ENCODE data around the gene C11orf97. TPM values are rescaled to one million over a fixed set of nuclear protein-coding genes. Genes with fewer than 3 reads are reported as not detected.

Gene C11orf97
- total and polyA plus RNA-seq, 2 of the 8 experiments (the other 6 are each of a cell fraction or from before 2014, with no cell fraction given) = not detected

- H3K4me3 ChIP-seq (ENCODE audit: extremely low read depth in 1 of 4, insufficient read depth in 2 of 4, low read depth in 3 of 4, low read length in 4 of 4) = no peak overlapping the region
- H4K5ac ChIP-seq (ENCODE audit: insufficient read length, low read depth, low read length) = no peak overlapping the region
- H2BK20ac ChIP-seq (ENCODE audit: low read length) = no peak overlapping the region
- no peaks in the 10 kb centered on the region for H3K36me3 ChIP-seq (ENCODE audit: control insufficient read depth in 2 of 4, insufficient read depth in 4 of 4, low read length in 3 of 4)
- H4K20me1 ChIP-seq (replicated peaks in 1 of 2; ENCODE audit: control insufficient read depth in 1 of 2, insufficient read depth in 2 of 2, low read length in 2 of 2) = no peaks in the 10 kb centered on the region
- no peak overlapping the region for H3K18ac ChIP-seq (ENCODE audit: extremely low read depth, low read length)
- H3K27ac ChIP-seq (ENCODE audit: low read depth, low read length) = no peak overlapping the region
- FAIRE-seq (peak; percentile 96), DNase-seq (ENCODE audit: low read depth in 1 of 2, low spot score in 2 of 2) (no peak)
- no peak overlapping the region for H2AK5ac ChIP-seq (ENCODE audit: low read depth, low read length)
- H3K23me2 ChIP-seq (ENCODE audit: low read depth, low read length) = no peaks in the 10 kb centered on the region
- H4K8ac ChIP-seq (ENCODE audit: extremely low read depth, insufficient read depth, low read length) = no peak overlapping the region
- no peak overlapping the region for H2BK12ac ChIP-seq (ENCODE audit: low read depth, low read length)
- H2BK120ac ChIP-seq (replicated peaks; ENCODE audit: low read depth, low read length) = no peak overlapping the region
- no peak overlapping the region for H2BK15ac ChIP-seq (ENCODE audit: low read length)
- no peak overlapping the region for H3K14ac ChIP-seq (ENCODE audit: insufficient read length)
- no peaks in the 10 kb centered on the region for H3K27me3 ChIP-seq (replicated peaks in 1 of 4; ENCODE audit: control insufficient read depth in 3 of 4, extremely low read depth in 1 of 4, insufficient read depth in 3 of 4, low read length in 3 of 4)
- H3K79me2 ChIP-seq (ENCODE audit: control insufficient read depth in 1 of 2, insufficient read depth in 2 of 2, low read length in 2 of 2) = no peaks in the 10 kb centered on the region
- H3K9me3 ChIP-seq (ENCODE audit: insufficient read depth in 2 of 2, low read depth in 1 of 2, low read length in 1 of 2) = no peaks in the 10 kb centered on the region
- no peak overlapping the region for H3K56ac ChIP-seq (replicated peaks; ENCODE audit: insufficient read length, low read depth, low read length)
- 70% methylated on average over 4 of the region's 5 CpGs; no CpG with 5 or more reads in 1 of the 2 experiments for WGBS, 2 experiments (ENCODE audit: extremely low coverage in 1 of 2, insufficient coverage in 1 of 2, insufficient read length in 1 of 2, insufficient replicate concordance in 2 of 2, low coverage in 1 of 2, low lambda C conversion rate in 2 of 2, missing lambda C conversion rate in 1 of 2)
- no peak overlapping the region for H3K4ac ChIP-seq (replicated peaks; ENCODE audit: insufficient read length, low read depth, low read length)
- no peak overlapping the region for H3K4me2 ChIP-seq (ENCODE audit: insufficient read depth in 1 of 2, low read depth in 2 of 2, low read length in 2 of 2)
- H2AFZ ChIP-seq (ENCODE audit: low read length) = 0 out of 2 replicates have a peak overlapping the region, but pooled peaks have one; percentile 19
- POLR2A ChIA-PET (ENCODE audit: partially characterized antibody) = interaction anchor here (0.8 to 1.0 kb wide), 2 partner anchors 22 to 29 kb away, joined by 3 read pairs; partner anchors contain the start of gene FUT4
- H3K9ac ChIP-seq (replicated peaks in 1 of 4; ENCODE audit: extremely low read depth in 1 of 4, low read depth in 3 of 4, low read length in 3 of 4) = no peak overlapping the region
- H4K91ac ChIP-seq (replicated peaks; ENCODE audit: insufficient read length, low read length) = no peak overlapping the region
- TF ChIP-seq RAD21 (IDR thresholded peaks at IDR 0.05 in 1 of 2, conservative IDR thresholded peaks at IDR 0.05 in 1 of 2; ENCODE audit: low read depth in 2 of 2, low read length in 2 of 2) = peak; percentile 46 to 57
- TF ChIP-seq CTCF (IDR thresholded peaks at IDR 0.05; ENCODE audit: control extremely low read depth in 1 of 3, insufficient read depth in 1 of 3, low read depth in 1 of 3, low read length in 3 of 3) = peak in 2 of 3 experiments; percentile 60 to 73; a peak in 3 of 4 replicates
- no peak for TF ChIP-seq TBP (IDR thresholded peaks at IDR 0.05; ENCODE audit: low read depth, low read length)
- no peaks in the 10 kb centered on the region for H3K4me1 ChIP-seq (replicated peaks in 1 of 4; ENCODE audit: control insufficient read depth in 3 of 4, insufficient read depth in 4 of 4, low read length in 3 of 4)
- CTCF ChIA-PET (ENCODE audit: partially characterized antibody) = interaction anchor here (0.6 to 3.0 kb wide), 26 partner anchors 10 to 520 kb away, joined by 3 to 17 read pairs (median 3); partner anchors contain the start of gene C11orf97
- no peak overlapping the region for H2BK5ac ChIP-seq (ENCODE audit: low read depth, low read length)
- no peak overlapping the region for H3K23ac ChIP-seq (ENCODE audit: insufficient read length)
- no peaks in the 10 kb centered on the region for H3K79me1 ChIP-seq (ENCODE audit: low read depth, low read length)
These were observed 9.4 kb downstream of the C11orf97 start for GRCh38 chr11:94521684-94522083.

All from H1 (cell line).